Sigmoid colon (tissue), 3 donors: ENCODE data around the gene ENAH.

Source experiments
- CTCF ChIP-seq, 4 experiments: fragments of 450-650 bp in 3 of 4; fragments of 200-600 bp in 1 of 4; IDR thresholded peaks; one replicate each; pipeline ENCODE4 v1.5.1; 2016 to 2019; ENCODE audit warnings: antibody characterized with exemption in 4 of 4, mild to moderate bottlenecking in 3 of 4, moderate library complexity in 2 of 4
- POLR2A ChIP-seq, 2 donors: fragments of 450-650 bp; IDR thresholded peaks; one replicate each; pipeline ENCODE4 v1.6.1; 2016; ENCODE audit warnings: antibody characterized with exemption in 2 of 2, mild to moderate bottlenecking in 2 of 2, moderate library complexity in 2 of 2

- no peak for TF ChIP-seq CTCF (IDR thresholded peaks at IDR 0.05)
- TF ChIP-seq POLR2A (IDR thresholded peaks at IDR 0.05), result no peak
Measured at GRCh38 chr1:225674381-225674780, 21.5 kb upstream of the ENAH start.
